ENCODE measurements around the gene ARHGAP15.

ARHGAP15 gene

GRCh38 chr2:143263066-143263625 lies 133.9 kb downstream of the ARHGAP15 start:
- no peak overlapping the region for H3K9ac ChIP-seq (ENCODE audit: low read length)
- no peaks in the 10 kb centered on the region for H3K4me1 ChIP-seq (ENCODE audit: control insufficient read depth, insufficient read depth, low read length)
- no peaks in the 10 kb centered on the region for H3K36me3 ChIP-seq (ENCODE audit: control insufficient read depth, insufficient read depth, low read length)
- H3K27me3 ChIP-seq (ENCODE audit: control insufficient read depth, insufficient read depth, low read length), result no peaks in the 10 kb centered on the region
- H3K27ac ChIP-seq (ENCODE audit: low read depth, low read length), result no peak overlapping the region
- no peak overlapping the region for H3K4me3 ChIP-seq (ENCODE audit: low read length)

- Histone ChIP-seq H3K9ac (ENCODE audit: low read length) (no peak overlapping the region), H3K27me3 (ENCODE audit: control insufficient read depth, insufficient read depth, low read length) (no peaks in the 10 kb centered on the region), H3K36me3 (ENCODE audit: control insufficient read depth, insufficient read depth, low read length) (no peaks in the 10 kb centered on the region), H3K27ac (ENCODE audit: low read depth, low read length) (no peak overlapping the region), H3K4me3 (ENCODE audit: low read length) (no peak overlapping the region), H3K4me1 (ENCODE audit: control insufficient read depth, insufficient read depth, low read length) (no peaks in the 10 kb centered on the region)
Observed at GRCh38 chr2:143264851-143265250, 135.6 kb downstream of the ARHGAP15 start.

DNA sequence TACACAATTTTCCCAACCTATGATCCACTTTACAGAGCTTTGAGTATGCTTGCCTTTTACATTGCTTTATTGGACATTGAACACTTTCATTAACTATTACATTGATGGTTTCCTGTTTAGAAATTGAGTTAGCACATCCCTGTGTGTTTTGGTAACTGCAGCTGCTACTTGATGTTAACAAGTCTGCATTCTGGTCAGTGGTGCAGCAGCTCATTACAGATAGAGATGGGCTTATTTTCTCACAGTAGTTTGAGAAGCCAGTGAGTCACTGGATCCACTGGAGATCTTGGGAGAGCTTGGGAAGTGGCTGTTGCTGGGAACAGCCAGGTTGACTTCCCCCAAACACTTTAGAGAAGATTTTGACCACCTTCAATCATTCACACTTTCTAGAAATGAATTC lies 150.5 kb downstream of the ARHGAP15 start:
- H3K27ac ChIP-seq (ENCODE audit: low read depth, low read length), result no peak overlapping the region
- H3K27me3 ChIP-seq (ENCODE audit: control insufficient read depth, insufficient read depth, low read length), result no peaks in the 10 kb centered on the region
- no peak overlapping the region for H3K4me3 ChIP-seq (ENCODE audit: low read length)
- no peaks in the 10 kb centered on the region for H3K4me1 ChIP-seq (ENCODE audit: control insufficient read depth, insufficient read depth, low read length)
- H3K36me3 ChIP-seq (ENCODE audit: control insufficient read depth, insufficient read depth, low read length), result no peaks in the 10 kb centered on the region
- H3K9ac ChIP-seq (ENCODE audit: low read length), result no peak overlapping the region

- Histone ChIP-seq H3K4me3 (ENCODE audit: low read length) (no peak overlapping the region), H3K27ac (ENCODE audit: low read depth, low read length) (no peak overlapping the region), H3K4me1 (ENCODE audit: control insufficient read depth, insufficient read depth, low read length) (no peaks in the 10 kb centered on the region), H3K9ac (ENCODE audit: low read length) (no peak overlapping the region), H3K36me3 (ENCODE audit: control insufficient read depth, insufficient read depth, low read length) (no peaks in the 10 kb centered on the region), H3K27me3 (ENCODE audit: control insufficient read depth, insufficient read depth, low read length) (no peaks in the 10 kb centered on the region)
Observed at GRCh38 chr2:143280097-143280757, 151.0 kb downstream of the ARHGAP15 start.

DNA sequence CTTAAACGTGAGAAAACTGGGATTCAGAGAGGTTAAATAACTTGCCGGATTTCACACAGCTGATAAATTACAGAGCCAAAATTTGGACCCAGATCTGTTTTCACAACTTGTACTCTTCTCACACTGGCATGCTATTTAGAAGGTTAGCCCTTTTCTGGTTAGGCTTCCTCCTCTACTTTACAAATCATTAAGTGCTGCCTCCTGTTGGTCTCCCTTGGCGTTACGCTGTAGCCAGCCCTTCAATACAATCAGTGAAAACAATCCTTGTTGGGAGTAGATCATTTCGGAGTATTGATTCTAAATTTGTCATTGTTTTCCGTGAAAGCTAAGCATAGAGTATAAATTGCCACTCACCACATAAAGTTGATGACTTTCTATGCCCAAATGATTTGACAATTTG lies 153.5 kb downstream of the ARHGAP15 start:
- no peak overlapping the region for H3K9ac ChIP-seq (ENCODE audit: low read length)
- H3K27ac ChIP-seq (ENCODE audit: low read depth, low read length), result no peak overlapping the region
- no peak overlapping the region for H3K4me3 ChIP-seq (ENCODE audit: low read length)
- H3K27me3 ChIP-seq (ENCODE audit: control insufficient read depth, insufficient read depth, low read length), result no peaks in the 10 kb centered on the region
- no peaks in the 10 kb centered on the region for H3K36me3 ChIP-seq (ENCODE audit: control insufficient read depth, insufficient read depth, low read length)
- H3K4me1 ChIP-seq (ENCODE audit: control insufficient read depth, insufficient read depth, low read length), result no peaks in the 10 kb centered on the region

- no peak overlapping the region for H3K9ac ChIP-seq (ENCODE audit: low read length)
- H3K27me3 ChIP-seq (ENCODE audit: control insufficient read depth, insufficient read depth, low read length), result no peaks in the 10 kb centered on the region
- H3K27ac ChIP-seq (ENCODE audit: low read depth, low read length), result no peak overlapping the region
- no peaks in the 10 kb centered on the region for H3K36me3 ChIP-seq (ENCODE audit: control insufficient read depth, insufficient read depth, low read length)
- H3K4me3 ChIP-seq (ENCODE audit: low read length), result no peak overlapping the region
- no peaks in the 10 kb centered on the region for H3K4me1 ChIP-seq (ENCODE audit: control insufficient read depth, insufficient read depth, low read length)
Observed at GRCh38 chr2:143284087-143284675, 155.0 kb downstream of the ARHGAP15 start.

DNA sequence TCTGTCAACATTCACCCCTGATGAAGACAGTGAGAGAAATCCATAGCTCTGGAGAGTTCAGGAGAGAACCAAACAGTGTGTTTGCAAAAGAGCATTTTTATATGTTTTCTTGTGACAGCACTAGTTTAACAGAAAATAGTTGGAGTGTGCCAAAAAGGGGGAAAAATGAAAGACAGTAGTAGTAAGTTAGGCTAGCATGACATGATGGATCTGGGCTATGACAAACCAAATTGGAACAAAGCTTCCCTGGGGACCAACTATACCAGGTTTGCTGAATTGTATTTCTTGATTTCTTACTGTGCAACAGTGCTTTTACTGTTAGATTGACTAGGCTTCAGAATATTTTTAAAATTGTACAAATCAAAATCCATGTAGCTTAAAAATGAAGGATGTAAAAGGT lies 159.8 kb downstream of the ARHGAP15 start:
- Histone ChIP-seq H3K4me1 (ENCODE audit: control insufficient read depth, insufficient read depth, low read length) (no peaks in the 10 kb centered on the region), H3K27ac (ENCODE audit: low read depth, low read length) (no peak overlapping the region), H3K4me3 (ENCODE audit: low read length) (no peak overlapping the region), H3K27me3 (ENCODE audit: control insufficient read depth, insufficient read depth, low read length) (no peaks in the 10 kb centered on the region), H3K9ac (ENCODE audit: low read length) (no peak overlapping the region), H3K36me3 (ENCODE audit: control insufficient read depth, insufficient read depth, low read length) (no peaks in the 10 kb centered on the region)

- H3K27ac ChIP-seq (ENCODE audit: low read depth, low read length), result no peak overlapping the region
- no peaks in the 10 kb centered on the region for H3K36me3 ChIP-seq (ENCODE audit: control insufficient read depth, insufficient read depth, low read length)
- no peak overlapping the region for H3K4me3 ChIP-seq (ENCODE audit: low read length)
Observed at GRCh38 chr2:143290221-143290620, 161.0 kb downstream of the ARHGAP15 start.

GRCh38 chr2:143294068-143294467 lies 164.8 kb downstream of the ARHGAP15 start:
- Histone ChIP-seq H3K4me1 (ENCODE audit: control insufficient read depth, insufficient read depth, low read length) (no peaks in the 10 kb centered on the region), H3K9ac (ENCODE audit: low read length) (no peak overlapping the region), H3K36me3 (ENCODE audit: control insufficient read depth, insufficient read depth, low read length) (no peaks in the 10 kb centered on the region), H3K27ac (ENCODE audit: low read depth, low read length) (no peak overlapping the region), H3K27me3 (ENCODE audit: control insufficient read depth, insufficient read depth, low read length) (no peaks in the 10 kb centered on the region), H3K4me3 (ENCODE audit: low read length) (no peak overlapping the region)

More at GRCh38 chr2:143290221-143290620, 161.0 kb downstream of the ARHGAP15 start:
- no peaks in the 10 kb centered on the region for H3K27me3 ChIP-seq (ENCODE audit: control insufficient read depth, insufficient read depth, low read length)
- H3K4me1 ChIP-seq (ENCODE audit: control insufficient read depth, insufficient read depth, low read length), result no peaks in the 10 kb centered on the region
- no peak overlapping the region for H3K9ac ChIP-seq (ENCODE audit: low read length)

GRCh38 chr2:143296089-143296488 lies 166.9 kb downstream of the ARHGAP15 start:
- Histone ChIP-seq H3K4me1 (ENCODE audit: control insufficient read depth, insufficient read depth, low read length) (no peaks in the 10 kb centered on the region), H3K27ac (ENCODE audit: low read depth, low read length) (no peak overlapping the region), H3K4me3 (ENCODE audit: low read length) (no peak overlapping the region), H3K36me3 (ENCODE audit: control insufficient read depth, insufficient read depth, low read length) (no peaks in the 10 kb centered on the region), H3K27me3 (ENCODE audit: control insufficient read depth, insufficient read depth, low read length) (no peaks in the 10 kb centered on the region), H3K9ac (ENCODE audit: low read length) (no peak overlapping the region)

DNA sequence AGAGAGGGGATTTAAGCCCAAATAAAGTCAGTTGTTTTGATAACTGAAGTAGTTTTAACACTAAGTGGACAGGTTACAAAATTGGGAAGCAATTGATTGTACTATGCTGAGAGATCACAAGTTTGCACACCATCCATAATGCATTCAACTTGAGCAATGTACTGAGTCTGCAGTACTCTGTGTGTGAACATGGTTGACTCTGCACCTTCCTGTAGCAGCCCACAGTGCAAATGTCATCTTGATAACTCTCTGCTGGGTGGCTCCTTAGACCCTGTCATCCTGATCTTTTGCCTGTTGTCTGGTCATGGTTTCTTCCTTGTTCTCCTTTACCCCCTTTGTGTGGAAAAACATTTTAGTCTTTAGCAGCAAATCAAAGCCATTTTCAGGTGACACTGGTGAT lies 168.0 kb downstream of the ARHGAP15 start:
- Histone ChIP-seq H3K27ac (ENCODE audit: low read depth, low read length) (no peak overlapping the region), H3K36me3 (ENCODE audit: control insufficient read depth, insufficient read depth, low read length) (no peaks in the 10 kb centered on the region), H3K9ac (ENCODE audit: low read length) (no peak overlapping the region), H3K4me1 (ENCODE audit: control insufficient read depth, insufficient read depth, low read length) (no peaks in the 10 kb centered on the region), H3K4me3 (ENCODE audit: low read length) (no peak overlapping the region), H3K27me3 (ENCODE audit: control insufficient read depth, insufficient read depth, low read length) (no peaks in the 10 kb centered on the region)

GRCh38 chr2:143300536-143300935 lies 171.3 kb downstream of the ARHGAP15 start:
- H3K4me1 ChIP-seq (ENCODE audit: control insufficient read depth, insufficient read depth, low read length), result no peaks in the 10 kb centered on the region
- no peak overlapping the region for H3K4me3 ChIP-seq (ENCODE audit: low read length)
- H3K27ac ChIP-seq (ENCODE audit: low read depth, low read length), result no peak overlapping the region
- no peak overlapping the region for H3K9ac ChIP-seq (ENCODE audit: low read length)
- H3K36me3 ChIP-seq (ENCODE audit: control insufficient read depth, insufficient read depth, low read length), result no peaks in the 10 kb centered on the region
- H3K27me3 ChIP-seq (ENCODE audit: control insufficient read depth, insufficient read depth, low read length), result no peaks in the 10 kb centered on the region

- Histone ChIP-seq H3K36me3 (ENCODE audit: control insufficient read depth, insufficient read depth, low read length) (no peaks in the 10 kb centered on the region), H3K4me1 (ENCODE audit: control insufficient read depth, insufficient read depth, low read length) (no peaks in the 10 kb centered on the region), H3K27me3 (ENCODE audit: control insufficient read depth, insufficient read depth, low read length) (no peaks in the 10 kb centered on the region), H3K9ac (ENCODE audit: low read length) (no peak overlapping the region), H3K27ac (ENCODE audit: low read depth, low read length) (no peak overlapping the region), H3K4me3 (ENCODE audit: low read length) (no peak overlapping the region)
Observed at GRCh38 chr2:143311426-143311825, 182.2 kb downstream of the ARHGAP15 start.
